HG02981 (cell line): ENCODE data around the gene MRM2.

ENCODE experiments used
- ATAC-seq: cut with Tn5 transposase; IDR thresholded peaks from one replicate; pipeline ENCODE4 v1.9.1; 2021; ENCODE audit warnings: mild to moderate bottlenecking, moderate library complexity; ENCODE audit not compliant: unreplicated experiment

The MRM2 gene

GRCh38 chr7:2241580-2242540, at the start of gene MRM2, which contains the start of gene NUDT1:
Gene MRM2 (minus strand): TSS chr7:2242205. CDS start chr7:2242169, 36 bp downstream.
Gene NUDT1 (plus strand): TSS chr7:2242226. CDS start chr7:2244575, 2,349 bp downstream.
- peak; percentile 65 for ATAC-seq

DNA sequence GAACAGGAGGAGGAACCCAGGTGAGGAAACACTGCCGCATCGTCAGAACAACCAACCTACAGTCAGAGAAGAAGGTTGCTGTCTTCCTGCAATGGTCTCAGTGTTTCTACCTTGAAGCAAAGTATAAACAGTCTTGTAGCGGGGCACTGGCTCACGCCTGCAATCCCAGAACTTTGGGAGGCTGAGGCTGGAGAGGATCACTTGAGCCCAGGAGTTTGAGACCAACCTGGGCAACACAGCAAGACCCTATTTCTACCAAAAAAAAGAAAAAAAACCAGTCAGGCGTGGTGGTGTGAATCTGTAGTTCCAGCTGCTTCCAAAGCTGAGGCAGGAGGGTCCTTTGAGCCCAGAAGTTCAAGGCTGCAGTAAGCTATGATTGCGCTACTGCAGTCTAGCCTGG, 48.9 kb upstream of the MRM2 start:
- ATAC-seq, result no peak

DNA sequence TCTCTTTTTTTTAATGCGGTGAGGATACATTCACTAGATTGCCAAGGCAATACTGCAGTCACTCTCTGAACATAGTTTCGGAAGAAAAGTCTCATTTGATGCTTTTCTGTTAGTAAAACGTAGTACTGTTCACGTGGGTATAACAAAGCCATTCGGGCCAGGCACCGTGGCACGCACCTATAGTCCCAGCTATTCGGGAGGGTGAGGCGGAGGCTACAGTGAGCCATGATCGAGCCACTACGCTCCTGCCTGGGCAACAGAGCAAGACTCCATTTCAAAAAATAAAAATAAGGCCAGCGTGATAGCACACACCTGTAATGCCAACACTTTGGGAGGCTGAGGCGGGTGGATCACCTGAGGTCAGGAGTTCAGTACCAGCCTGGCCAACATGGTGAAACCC, 47.6 kb upstream of the MRM2 start:
- ATAC-seq, result no peak

DNA sequence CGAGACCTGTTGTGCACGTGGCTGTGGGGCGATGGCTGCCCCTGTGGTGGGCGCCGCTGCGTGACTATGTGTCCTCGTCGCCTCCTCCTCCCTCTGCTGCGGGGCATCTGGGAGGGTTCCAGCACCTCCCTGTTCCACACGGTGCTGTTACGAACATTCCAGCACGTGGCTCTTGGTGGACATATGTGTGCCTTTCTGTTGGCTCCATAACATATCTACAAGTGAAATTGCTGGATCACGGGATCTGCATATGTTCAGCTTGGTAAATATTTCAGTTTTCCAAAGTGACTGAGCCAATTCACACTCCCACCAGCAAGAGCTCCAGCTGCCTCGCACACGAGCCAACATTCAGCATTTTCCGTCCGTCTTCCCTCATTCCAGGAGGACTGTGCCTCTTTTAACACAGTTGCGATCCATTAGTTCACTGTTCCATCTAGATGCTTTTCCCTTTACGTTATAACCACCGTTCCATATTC, 47.1 kb upstream of the MRM2 start:
- no peak for ATAC-seq

DNA sequence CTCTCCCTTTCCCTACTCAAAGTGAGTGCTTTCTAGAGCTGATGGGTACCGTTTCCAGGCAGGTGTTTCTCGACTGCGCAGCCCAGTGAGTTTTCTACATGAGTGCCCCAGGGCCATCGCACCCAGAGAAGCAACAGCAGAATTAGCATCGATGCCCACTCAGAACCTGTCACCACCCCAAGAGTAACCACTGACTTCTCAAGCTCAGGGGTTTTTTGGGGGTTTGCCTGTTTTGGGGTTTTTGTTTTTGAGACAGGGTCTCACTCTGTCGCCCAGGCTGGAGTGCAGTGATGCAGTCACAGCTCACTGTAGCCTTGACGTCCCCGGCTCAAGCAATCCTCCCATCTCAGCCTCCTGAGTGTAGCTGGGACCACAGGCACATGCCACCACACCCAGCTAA, 46.5 kb upstream of the MRM2 start:
- peak; percentile 60 for ATAC-seq

DNA sequence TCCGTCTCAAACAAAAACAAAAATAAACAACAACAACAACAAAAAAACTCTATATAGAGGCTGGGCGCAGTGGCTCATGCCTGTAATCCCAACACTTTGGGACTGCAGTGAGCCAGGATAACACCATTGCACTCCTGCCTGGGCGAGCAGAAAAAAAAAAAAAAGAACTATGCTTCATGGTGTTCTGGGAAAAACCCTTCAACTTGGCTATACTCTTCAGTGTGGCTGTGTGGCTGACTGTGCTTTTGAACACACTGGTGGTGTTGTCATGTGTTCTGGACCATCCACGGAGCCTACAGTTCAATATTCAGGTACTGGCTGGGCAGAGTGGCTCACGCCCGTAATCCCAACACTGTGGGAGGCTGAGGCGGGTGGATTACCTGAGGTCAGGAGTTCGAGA, 45.7 kb upstream of the MRM2 start:
- no peak for ATAC-seq

DNA sequence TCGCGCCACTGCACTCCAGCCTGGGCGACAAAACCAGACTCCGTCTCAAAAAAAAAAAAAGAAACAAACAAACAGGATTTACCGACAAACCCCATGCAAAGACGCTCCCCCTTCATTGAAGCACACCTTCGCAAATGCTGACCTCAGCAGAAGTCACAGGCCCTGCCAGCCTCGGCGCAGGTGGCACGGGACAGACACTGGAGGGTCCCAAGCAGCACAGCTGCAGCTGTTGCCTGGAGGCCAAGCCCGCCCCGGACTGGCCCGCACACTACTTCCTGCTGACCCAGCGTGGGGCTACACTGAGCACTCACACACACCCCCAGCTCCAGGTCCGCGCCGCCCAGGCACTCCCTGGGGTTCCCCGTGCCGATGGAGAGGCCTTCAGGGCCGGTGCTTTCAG, 41.1 kb upstream of the MRM2 start:
- ATAC-seq, result no peak

DNA sequence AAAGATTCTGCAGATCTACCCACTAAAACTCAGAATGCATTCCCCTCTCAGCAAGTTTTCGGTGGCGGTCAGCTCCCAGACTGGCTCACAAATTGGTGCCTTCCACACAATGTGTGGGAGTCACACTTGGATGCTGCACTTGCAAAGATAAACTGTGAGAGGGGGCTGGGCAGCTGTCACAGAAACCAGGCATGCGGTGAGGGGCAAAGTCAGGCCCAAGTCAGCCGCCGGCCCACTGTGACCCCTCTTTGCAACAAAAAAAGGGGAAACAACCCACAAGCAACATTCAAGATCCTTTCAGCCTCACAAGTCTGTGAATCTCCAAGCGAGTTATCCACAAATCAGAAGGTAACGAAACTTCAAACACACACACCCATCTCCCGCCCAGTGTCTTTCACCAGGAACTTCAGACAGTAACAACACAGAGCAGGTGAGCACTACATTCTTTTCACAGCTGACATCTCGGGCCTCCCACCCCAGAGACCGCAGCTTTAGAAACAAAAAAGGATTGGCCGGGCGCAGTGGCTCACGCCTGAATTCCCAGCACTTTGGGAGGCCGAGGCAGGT, 40.3 kb upstream of the MRM2 start:
- ATAC-seq, result no peak

DNA sequence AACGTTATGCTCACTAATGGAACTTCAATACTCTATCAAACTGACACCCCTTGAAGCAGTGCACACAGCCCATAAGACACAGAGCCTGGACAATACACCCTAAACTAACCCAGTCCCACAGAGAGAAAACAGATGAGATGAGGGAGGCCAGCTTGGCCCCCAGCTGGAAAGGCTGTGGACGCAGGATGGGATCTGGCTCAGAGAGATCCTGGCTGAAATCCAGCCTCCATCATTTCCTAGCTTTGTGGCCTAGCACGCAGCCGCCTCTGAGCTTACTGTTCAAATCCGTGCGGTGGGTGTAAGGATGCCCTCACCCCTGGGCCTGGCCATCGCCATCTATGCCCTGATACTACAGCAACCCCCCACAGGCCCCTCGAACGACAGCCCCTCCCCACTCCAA, 39.5 kb upstream of the MRM2 start:
- ATAC-seq, result no peak

GRCh38 chr7:2280424-2280823, 38.4 kb upstream of the MRM2 start:
- no peak for ATAC-seq

DNA sequence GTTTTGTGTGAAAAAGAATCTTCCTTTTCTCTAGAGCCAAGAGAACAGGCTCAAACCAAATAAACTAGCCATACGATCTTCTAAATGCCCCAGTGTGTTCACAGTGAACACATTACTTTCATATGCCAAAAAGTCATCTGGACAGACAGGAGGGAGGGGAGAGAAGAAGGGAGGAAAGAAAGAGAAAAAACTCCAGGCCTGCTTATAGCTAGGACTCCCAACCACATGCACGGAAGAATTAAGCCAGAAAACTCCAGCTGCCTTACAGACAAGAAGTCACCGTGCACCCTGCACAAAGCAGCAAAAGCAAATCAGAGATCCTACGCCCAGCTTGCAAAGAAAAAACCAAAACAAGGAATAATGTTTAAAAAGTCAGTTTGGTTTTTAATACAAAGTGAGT, 37.9 kb upstream of the MRM2 start:
- ATAC-seq, result no peak

GRCh38 chr7:2278026-2278425, 36.0 kb upstream of the MRM2 start:
- ATAC-seq, result no peak

DNA sequence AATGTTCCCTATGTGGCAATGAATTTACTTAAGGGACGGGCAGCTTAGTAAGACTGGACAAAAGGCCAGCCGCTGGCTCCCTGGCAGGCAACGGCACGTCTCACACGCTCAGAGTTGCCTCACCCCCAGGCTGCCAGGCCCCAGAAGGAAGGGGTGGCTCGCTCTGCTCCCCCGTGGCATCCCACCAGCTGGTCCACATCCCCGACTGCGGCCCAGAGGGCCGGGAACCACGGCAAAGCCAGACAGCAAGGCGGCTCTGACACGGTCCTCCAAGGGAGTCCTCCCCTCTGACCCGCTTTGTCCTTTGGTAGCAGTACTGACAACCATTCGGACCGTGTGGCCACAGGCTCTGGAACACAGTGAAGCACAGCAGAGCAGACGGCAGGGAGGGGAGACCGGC, 34.1 kb upstream of the MRM2 start:
- ATAC-seq, result no peak

DNA sequence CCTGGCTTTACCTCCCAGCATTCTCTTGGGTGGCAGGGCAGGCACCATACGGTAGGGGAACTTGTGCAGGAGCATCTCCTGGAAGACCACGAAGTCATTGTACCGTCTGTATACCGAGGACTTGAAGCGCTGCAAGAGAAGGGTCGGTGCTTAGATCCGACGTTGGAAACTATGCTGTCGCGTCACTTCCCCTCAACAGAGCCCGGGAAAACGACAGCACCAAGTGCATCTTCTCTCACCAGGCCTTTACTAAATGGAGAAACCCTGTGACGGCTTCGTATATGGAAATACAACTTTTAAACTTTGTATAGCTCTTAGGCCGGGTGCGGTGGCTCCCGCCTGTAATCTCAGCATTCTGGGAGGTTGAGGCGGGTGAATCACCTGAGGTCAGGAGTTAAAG, 33.1 kb upstream of the MRM2 start:
- ATAC-seq, result no peak

- no peak for ATAC-seq
These were observed 32.7 kb upstream of the MRM2 start for GRCh38 chr7:2274666-2275065.

GRCh38 chr7:2273866-2274265, 31.9 kb upstream of the MRM2 start:
- ATAC-seq, result no peak

DNA sequence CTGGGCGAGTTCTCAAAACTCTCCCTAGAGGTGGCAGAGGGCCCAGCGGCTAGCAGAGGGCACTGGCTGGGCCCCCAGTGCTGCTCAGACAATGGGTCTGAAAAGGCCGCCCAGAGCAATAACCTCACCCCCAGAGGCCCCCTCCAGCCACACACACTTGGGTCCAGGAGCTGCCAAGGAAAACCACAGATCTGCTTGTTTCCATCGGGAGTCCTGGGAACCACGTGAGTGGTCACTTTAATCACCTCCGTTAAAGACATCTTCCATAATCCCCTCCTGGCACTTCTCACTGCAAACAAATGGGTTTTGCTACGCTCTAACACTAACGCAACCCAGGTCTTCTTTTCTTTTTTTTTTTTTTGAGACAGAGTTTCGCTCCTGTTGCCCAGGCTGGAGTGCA, 30.0 kb upstream of the MRM2 start:
- ATAC-seq, result no peak

DNA sequence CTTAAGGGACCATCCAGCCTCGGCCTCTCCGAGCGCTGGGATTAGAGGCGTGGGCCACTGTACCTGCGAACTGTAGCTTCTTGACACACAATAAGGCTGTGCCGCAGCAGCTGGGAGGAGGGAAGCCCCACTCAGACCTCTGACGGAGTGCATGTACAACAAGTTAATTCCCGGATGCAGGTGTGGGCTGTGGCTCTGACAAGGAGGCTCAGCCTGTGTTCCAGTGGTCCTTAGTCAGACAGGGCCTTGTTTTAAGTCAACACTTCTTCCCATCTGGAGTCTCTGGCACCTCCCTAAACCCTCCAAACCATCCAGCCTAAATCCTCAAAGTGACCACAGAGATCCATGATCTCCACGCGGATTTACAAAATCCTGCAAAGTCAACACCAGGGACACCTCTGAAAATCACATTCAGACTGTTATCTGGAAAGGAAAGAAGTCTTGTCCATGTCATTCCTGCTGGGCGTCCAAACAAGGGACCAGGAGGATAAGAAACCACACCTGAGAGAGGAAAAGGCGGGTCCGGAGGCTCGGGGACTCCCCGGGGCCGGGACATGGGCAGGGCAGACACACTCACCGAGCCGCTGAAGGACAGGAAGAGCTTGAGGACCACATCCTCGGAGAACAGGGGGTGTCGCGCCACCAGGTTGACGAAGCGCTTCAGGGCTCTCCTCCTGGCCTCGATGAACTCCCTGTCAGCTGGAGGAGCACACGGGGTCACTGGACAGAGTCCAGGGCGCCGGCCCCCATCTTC, 29.4 kb upstream of the MRM2 start:
- ATAC-seq, result no peak

DNA sequence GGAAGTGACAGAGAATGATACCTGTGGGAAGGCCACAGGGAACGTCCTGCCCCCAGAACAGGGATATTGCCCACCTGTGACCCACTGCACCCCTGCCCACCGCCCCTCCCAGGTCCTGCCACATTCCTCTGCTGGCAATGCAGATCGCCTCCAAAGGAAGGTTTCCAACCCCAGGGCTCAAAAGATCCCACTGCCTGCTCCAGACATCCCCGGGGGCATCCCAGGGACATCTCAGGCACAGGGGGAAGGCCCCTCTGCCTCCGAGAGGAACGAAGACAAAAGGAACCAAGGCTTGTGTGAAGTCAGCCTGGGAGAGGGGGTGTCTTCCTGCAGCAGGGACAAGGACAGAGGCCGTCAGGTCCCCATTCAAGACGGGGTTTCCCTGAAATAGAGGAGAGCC, 28.5 kb upstream of the MRM2 start:
- ATAC-seq, result no peak

- no peak for ATAC-seq
These were observed 28.0 kb upstream of the MRM2 start for GRCh38 chr7:2269991-2270460.
